GM12875 (cell line): ENCODE results near the gene SKOR2.
"Not testable (repeated sequence)": the region's sequence is repeated elsewhere in the genome, so short reads cannot be mapped to it uniquely, and the experiment has no call there.

Experiments
- H3K4me3 ChIP-seq: one replicate; pipeline ENCODE4 v1.5.1; 2011; ENCODE audit warnings: low read depth, low read length, control low read depth
- TF ChIP-seq, protein P1 (sequence below): IDR thresholded peaks from 2 replicates; pipeline ENCODE4 v1.5.1; 2011; ENCODE audit warnings: low read depth, mild to moderate bottlenecking, control low read depth, inconsistent platforms, low read length, moderate library complexity, borderline replicate concordance; ENCODE audit not compliant: insufficient read depth

The SKOR2 gene

DNA sequence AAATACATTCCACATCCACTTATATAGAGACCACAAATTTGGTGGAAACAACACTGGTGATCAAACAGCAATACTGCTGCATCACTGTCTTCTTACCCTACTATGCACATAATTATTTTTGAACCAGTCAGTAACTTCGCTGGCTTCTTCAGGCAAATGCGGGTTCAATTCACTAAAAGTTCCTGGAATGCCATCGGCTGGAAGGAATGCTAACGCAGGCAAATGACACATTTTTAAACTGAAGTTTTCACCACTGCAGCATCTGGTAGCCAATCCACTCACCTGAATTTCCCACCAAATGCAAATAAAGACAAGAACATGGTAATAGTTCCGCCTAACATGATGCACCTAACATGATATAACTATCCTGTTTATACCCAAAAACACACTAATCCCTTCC is 91.2 kb downstream of the SKOR2 start:
- H3K4me3 ChIP-seq: no peak overlapping the region
- TF ChIP-seq, protein P1, sequence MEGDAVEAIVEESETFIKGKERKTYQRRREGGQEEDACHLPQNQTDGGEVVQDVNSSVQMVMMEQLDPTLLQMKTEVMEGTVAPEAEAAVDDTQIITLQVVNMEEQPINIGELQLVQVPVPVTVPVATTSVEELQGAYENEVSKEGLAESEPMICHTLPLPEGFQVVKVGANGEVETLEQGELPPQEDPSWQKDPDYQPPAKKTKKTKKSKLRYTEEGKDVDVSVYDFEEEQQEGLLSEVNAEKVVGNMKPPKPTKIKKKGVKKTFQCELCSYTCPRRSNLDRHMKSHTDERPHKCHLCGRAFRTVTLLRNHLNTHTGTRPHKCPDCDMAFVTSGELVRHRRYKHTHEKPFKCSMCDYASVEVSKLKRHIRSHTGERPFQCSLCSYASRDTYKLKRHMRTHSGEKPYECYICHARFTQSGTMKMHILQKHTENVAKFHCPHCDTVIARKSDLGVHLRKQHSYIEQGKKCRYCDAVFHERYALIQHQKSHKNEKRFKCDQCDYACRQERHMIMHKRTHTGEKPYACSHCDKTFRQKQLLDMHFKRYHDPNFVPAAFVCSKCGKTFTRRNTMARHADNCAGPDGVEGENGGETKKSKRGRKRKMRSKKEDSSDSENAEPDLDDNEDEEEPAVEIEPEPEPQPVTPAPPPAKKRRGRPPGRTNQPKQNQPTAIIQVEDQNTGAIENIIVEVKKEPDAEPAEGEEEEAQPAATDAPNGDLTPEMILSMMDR: no peak

GRCh38 chr18:47158404-47158803 is 93.1 kb downstream of the SKOR2 start:
- H3K4me3 ChIP-seq: not testable (repeated sequence)
